KMS-11 (cell line): Measurements from ENCODE around the gene NR1H2.

Source experiments
- H2AFZ ChIP-seq: fragments of 200-600 bp; sonication (generic); 2 replicates; pipeline ENCODE4 v1.6.1; 2016; ENCODE audit warnings: antibody characterized with exemption, mixed run types, low read depth
- H3K27ac ChIP-seq: fragments of 200-600 bp; sonication (generic); 2 replicates; pipeline ENCODE4 v1.6.1; 2016; ENCODE audit warnings: mild to moderate bottlenecking, mixed run types
- H3K27me3 ChIP-seq: fragments of 200-600 bp; sonication (generic); 2 replicates; pipeline ENCODE4 v1.6.1; 2017; ENCODE audit warnings: mild to moderate bottlenecking, low read depth, mixed run types, moderate library complexity; ENCODE audit not compliant: insufficient read depth
- H3K36me3 ChIP-seq: fragments of 200-600 bp; sonication (generic); 2 replicates; pipeline ENCODE4 v1.6.1; 2017; ENCODE audit warnings: mild to moderate bottlenecking, mixed run types; ENCODE audit not compliant: insufficient read depth
- H3K4me1 ChIP-seq: fragments of 200-600 bp; sonication (generic); 2 replicates; pipeline ENCODE4 v1.6.1; 2016; ENCODE audit warnings: mild to moderate bottlenecking, low read depth, mixed run types; ENCODE audit not compliant: poor library complexity, severe bottlenecking
- H3K4me2 ChIP-seq: fragments of 200-600 bp; sonication (generic); 2 replicates; pipeline ENCODE4 v1.7.0; 2016; ENCODE audit warnings: mild to moderate bottlenecking, mixed run types
- H3K4me3 ChIP-seq: fragments of 200-600 bp; sonication (generic); IDR thresholded peaks from 2 replicates; pipeline ENCODE4 v1.6.1; 2017; ENCODE audit warnings: low read depth, low read length, mixed read lengths; ENCODE audit not compliant: insufficient read depth
- H3K79me2 ChIP-seq: fragments of 200-600 bp; sonication (generic); 2 replicates; pipeline ENCODE4 v1.6.1; 2016; ENCODE audit warnings: low read depth, mixed run types; ENCODE audit not compliant: insufficient read depth
- H3K9ac ChIP-seq: fragments of 200-600 bp; sonication (generic); 2 replicates; pipeline ENCODE4 v1.6.1; 2016; ENCODE audit warnings: mild to moderate bottlenecking, mixed run types
- H4K20me1 ChIP-seq: fragments of 200-600 bp; sonication (generic); 2 replicates; pipeline ENCODE4 v1.6.1; 2016; ENCODE audit warnings: mild to moderate bottlenecking, mixed run types; ENCODE audit not compliant: insufficient read depth
- TF ChIP-seq, protein P1 (sequence below): fragments of 200-600 bp; sonication (generic); conservative IDR thresholded peaks from 2 replicates; pipeline ENCODE4 v1.6.1; 2017; ENCODE audit warnings: low read depth, mild to moderate bottlenecking, antibody characterized with exemption, low read length, moderate library complexity, mixed read lengths

NR1H2 gene

GRCh38 chr19:50361290-50362029 is 14.8 kb upstream of the NR1H2 start:
- H4K20me1 ChIP-seq, result no peaks in the 10 kb centered on the region
- no peak overlapping the region for H2AFZ ChIP-seq
- H3K36me3 ChIP-seq, result no peaks in the 10 kb centered on the region
- peaks cover 50% of the 10 kb centered on the region for H3K27me3 ChIP-seq
- no peak overlapping the region for H3K27ac ChIP-seq
- no peak overlapping the region for H3K9ac ChIP-seq
- no peaks in the 10 kb centered on the region for H3K79me2 ChIP-seq
- TF ChIP-seq, protein P1, sequence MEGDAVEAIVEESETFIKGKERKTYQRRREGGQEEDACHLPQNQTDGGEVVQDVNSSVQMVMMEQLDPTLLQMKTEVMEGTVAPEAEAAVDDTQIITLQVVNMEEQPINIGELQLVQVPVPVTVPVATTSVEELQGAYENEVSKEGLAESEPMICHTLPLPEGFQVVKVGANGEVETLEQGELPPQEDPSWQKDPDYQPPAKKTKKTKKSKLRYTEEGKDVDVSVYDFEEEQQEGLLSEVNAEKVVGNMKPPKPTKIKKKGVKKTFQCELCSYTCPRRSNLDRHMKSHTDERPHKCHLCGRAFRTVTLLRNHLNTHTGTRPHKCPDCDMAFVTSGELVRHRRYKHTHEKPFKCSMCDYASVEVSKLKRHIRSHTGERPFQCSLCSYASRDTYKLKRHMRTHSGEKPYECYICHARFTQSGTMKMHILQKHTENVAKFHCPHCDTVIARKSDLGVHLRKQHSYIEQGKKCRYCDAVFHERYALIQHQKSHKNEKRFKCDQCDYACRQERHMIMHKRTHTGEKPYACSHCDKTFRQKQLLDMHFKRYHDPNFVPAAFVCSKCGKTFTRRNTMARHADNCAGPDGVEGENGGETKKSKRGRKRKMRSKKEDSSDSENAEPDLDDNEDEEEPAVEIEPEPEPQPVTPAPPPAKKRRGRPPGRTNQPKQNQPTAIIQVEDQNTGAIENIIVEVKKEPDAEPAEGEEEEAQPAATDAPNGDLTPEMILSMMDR, result no peak
- peaks cover 5% of the 10 kb centered on the region for H3K4me1 ChIP-seq
- H3K4me2 ChIP-seq, result no peak overlapping the region
- H3K4me3 ChIP-seq, result no peak overlapping the region

- no peak overlapping the region for H3K4me3 ChIP-seq
- H2AFZ ChIP-seq, result no peak overlapping the region
- no peak overlapping the region for H3K4me2 ChIP-seq
- no peaks in the 10 kb centered on the region for H3K36me3 ChIP-seq
- H3K27ac ChIP-seq, result no peak overlapping the region
- peaks cover 53% of the 10 kb centered on the region for H3K27me3 ChIP-seq
- TF ChIP-seq, protein P1, result no peak
- no peaks in the 10 kb centered on the region for H3K79me2 ChIP-seq
- H3K9ac ChIP-seq, result no peak overlapping the region
- H3K4me1 ChIP-seq, result peaks cover 3% of the 10 kb centered on the region
- H4K20me1 ChIP-seq, result no peaks in the 10 kb centered on the region
Observed at GRCh38 chr19:50362030-50362412, 14.2 kb upstream of the NR1H2 start.

DNA sequence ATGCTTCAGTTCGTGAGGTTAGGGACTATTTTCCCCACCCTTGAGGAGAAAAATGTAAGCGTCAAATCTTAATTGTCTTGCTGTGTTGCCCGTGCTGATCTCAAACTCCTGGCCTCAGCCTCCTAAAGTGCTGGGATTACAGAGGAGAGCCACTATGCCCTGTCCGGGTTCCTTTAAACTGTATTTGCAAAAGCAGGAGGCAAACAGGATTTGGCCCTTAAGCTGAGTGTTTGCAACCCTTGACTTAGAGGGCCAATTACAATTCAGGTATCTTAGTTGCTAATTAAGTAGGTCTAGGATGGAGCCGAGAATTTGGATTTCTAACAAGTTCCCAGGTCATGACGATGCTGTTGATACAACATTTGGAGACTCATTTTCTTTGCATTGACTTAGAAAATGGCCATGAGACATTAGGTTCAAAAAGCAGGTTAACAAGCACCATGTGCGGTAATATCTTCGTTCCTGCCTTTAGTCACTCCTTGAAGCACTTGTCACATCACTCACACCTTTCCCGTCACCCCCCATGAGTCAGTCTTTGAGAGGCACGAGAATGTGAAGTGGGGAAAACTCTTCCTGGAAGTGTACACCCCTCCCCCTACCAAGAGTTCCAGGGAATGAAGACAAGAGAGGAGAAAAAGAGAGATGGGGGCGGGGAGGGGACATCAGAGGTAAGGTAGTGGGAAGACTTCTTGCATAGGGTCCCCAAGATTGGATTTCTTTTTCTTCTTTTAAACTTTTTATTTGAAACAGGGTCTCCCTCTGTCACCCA is 13.4 kb upstream of the NR1H2 start:
- H3K4me3 ChIP-seq, result no peak overlapping the region
- H3K9ac ChIP-seq, result no peak overlapping the region
- H4K20me1 ChIP-seq, result no peaks in the 10 kb centered on the region
- no peaks in the 10 kb centered on the region for H3K79me2 ChIP-seq
- H3K27ac ChIP-seq, result no peak overlapping the region
- peaks cover 62% of the 10 kb centered on the region for H3K27me3 ChIP-seq
- no peaks in the 10 kb centered on the region for H3K36me3 ChIP-seq
- no peak overlapping the region for H2AFZ ChIP-seq
- TF ChIP-seq, protein P1, result no peak
- no peaks in the 10 kb centered on the region for H3K4me1 ChIP-seq
- H3K4me2 ChIP-seq, result no peak overlapping the region

DNA sequence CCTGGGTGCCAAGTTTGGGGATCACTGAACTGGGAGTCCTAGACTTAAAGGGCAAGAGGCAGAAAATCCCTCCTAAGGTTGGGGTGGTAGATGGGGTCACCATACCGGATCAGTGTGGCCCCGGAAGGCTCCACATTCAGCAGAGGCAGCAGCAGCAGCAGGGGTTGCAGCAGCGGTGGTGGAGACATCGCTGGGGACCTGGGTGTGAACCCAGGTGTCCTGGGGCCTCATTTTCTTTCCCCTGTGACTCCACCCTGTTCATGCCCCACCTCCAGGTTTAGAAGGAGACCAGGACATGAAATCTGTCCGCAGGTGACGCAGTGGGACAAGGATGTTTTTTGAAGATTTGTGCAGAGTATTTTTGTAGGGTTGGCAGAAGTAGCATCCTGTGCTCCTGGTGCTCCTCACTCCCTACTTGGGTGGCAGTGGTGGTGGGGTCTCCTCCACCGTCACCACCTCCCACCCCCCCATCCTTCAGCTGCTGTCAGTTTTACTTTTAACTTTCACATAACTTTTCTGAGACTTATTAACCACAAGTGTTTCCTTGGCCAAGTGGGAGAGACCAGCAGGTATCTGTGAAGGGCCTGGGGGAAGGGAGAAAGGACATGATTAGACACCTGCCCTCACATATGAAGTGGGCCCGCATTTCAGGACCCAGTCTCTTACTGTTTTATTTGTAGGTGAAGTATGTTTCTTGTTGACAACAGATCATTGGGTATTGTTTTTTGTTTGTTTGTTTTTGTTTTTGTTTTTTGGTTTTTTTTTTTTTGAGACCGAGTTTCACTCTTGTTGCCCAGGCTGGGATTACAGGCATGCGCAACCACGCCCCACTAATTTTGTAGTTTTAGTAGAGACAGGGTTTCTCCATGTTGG is 10.6 kb upstream of the NR1H2 start, which contains the start of gene NAPSA:
Gene NAPSA (minus strand): TSS at position 206 of the 873 bp plus-strand sequence. CDS start 18 bp downstream, at position 188.
- H3K36me3 ChIP-seq, result no peaks in the 10 kb centered on the region
- no peak within 1 kb of the TSS for H2AFZ ChIP-seq
- peaks cover 65% of the 10 kb centered on the region for H3K27me3 ChIP-seq
- no peak within 1 kb of the TSS for H3K4me3 ChIP-seq
- no peak within 1 kb of the TSS for H3K4me2 ChIP-seq
- no peak within 1 kb of the TSS for H3K9ac ChIP-seq
- H3K79me2 ChIP-seq, result no peaks in the 10 kb centered on the region
- no peak within 1 kb of the TSS for H3K27ac ChIP-seq
- no peaks in the 10 kb centered on the region for H3K4me1 ChIP-seq
- H4K20me1 ChIP-seq, result no peaks in the 10 kb centered on the region
- TF ChIP-seq, protein P1, result no peak
